Spleen (tissue), 11 donors: ENCODE data around the gene BCORL1. TPM values are rescaled to one million over a fixed set of nuclear protein-coding genes. Genes with fewer than 3 reads are reported as not detected.

Source experiments
- DNase-seq: peaks from one replicate; pipeline ENCODE4 v3.0.0-alpha.2; 2020
- H3K27ac ChIP-seq, 8 donors: fragments of 200-600 bp; sonication (generic) in 7 of 8; 1 replicate in 4 of 8; 2 replicates in 4 of 8; pipeline versions ENCODE4 v1.5.0 to v1.8.0; 2016 to 2021; ENCODE audit warnings: inconsistent platforms in 4 of 8, mild to moderate bottlenecking in 4 of 8, moderate library complexity in 1 of 8
- H3K27me3 ChIP-seq, 7 donors: fragments of 200-600 bp; sonication (generic) in 6 of 7; replicated peaks in 1 of 7; 1 replicate in 4 of 7; 2 replicates in 3 of 7; pipeline versions ENCODE4 v1.5.0 to v1.8.0; 2016 to 2021; ENCODE audit warnings: inconsistent platforms in 3 of 7, mild to moderate bottlenecking in 1 of 7
- H3K36me3 ChIP-seq, 6 donors: fragments of 200-600 bp; sonication (generic) in 5 of 6; 1 replicate in 4 of 6; 2 replicates in 2 of 6; pipeline versions ENCODE4 v1.5.0 to v1.8.0; 2016 to 2021; ENCODE audit warnings: inconsistent platforms in 2 of 6
- H3K4me1 ChIP-seq, 6 donors: fragments of 200-600 bp; sonication (generic) in 5 of 6; 1 replicate in 3 of 6; 2 replicates in 3 of 6; pipeline versions ENCODE4 v1.5.0 to v1.8.0; 2016 to 2021; ENCODE audit warnings: inconsistent platforms in 3 of 6
- H3K4me3 ChIP-seq, 8 donors: fragments of 200-600 bp; sonication (generic) in 7 of 8; 1 replicate in 4 of 8; 2 replicates in 4 of 8; pipeline versions ENCODE4 v1.5.0 to v1.8.0; 2016 to 2021; ENCODE audit warnings: inconsistent platforms in 4 of 8, mild to moderate bottlenecking in 4 of 8, moderate library complexity in 2 of 8
- H3K9me3 ChIP-seq, 8 donors: fragments of 200-600 bp; sonication (generic) in 7 of 8; 1 replicate in 4 of 8; 2 replicates in 4 of 8; pipeline versions ENCODE4 v1.5.0 to v1.8.0; 2016 to 2021; ENCODE audit warnings: inconsistent platforms in 4 of 8
- CTCF ChIP-seq, 11 experiments: fragments of 200-600 bp in 7 of 11; fragments of 450-650 bp in 4 of 11; sonication (generic) in 4 of 11; IDR thresholded peaks in 8 of 11; conservative IDR thresholded peaks in 3 of 11; 1 replicate in 7 of 11; 2 replicates in 4 of 11; pipeline versions ENCODE4 v1.4.0 to v1.8.0; 2016 to 2021; ENCODE audit warnings: antibody characterized with exemption in 11 of 11, inconsistent platforms in 4 of 11, mild to moderate bottlenecking in 1 of 11
- POLR2A ChIP-seq, 3 donors: fragments of 450-650 bp; IDR thresholded peaks; one replicate each; pipeline ENCODE4 v1.5.1; 2017; ENCODE audit warnings: antibody characterized with exemption in 3 of 3, mild to moderate bottlenecking in 1 of 3
- POLR2AphosphoS5 ChIP-seq, 3 donors: sonication (generic); formaldehyde crosslinking; IDR thresholded peaks; one replicate each; pipeline ENCODE4 v1.5.1; 2017; ENCODE audit warnings: antibody characterized with exemption in 3 of 3
- WGBS, 5 donors: extraction: QIAGEN DNeasy Blood & Tissue Kit in 3 of 5; methylation state at CpG; one replicate each; pipeline versions ENCODE4 v1.1.5 to v1.1.7; 2013 to 2018; 5-methylcytosine and 5-hydroxymethylcytosine counted together
- intact Hi-C: fragments of 100-400 bp; cut with DNase I; formaldehyde crosslinking; loops from one replicate; pipeline ENCODE4 v1.15.0; 2023; ENCODE audit warnings: low total_unique reads
- polyA plus RNA-seq, 3 donors: library from polyadenylated mRNA; stranded (reverse); fragments of 200-250 nt; gene quantifications; one replicate each; pipeline ENCODE4 v1.2.1, GENCODE V29; 2013
- total RNA-seq, 7 donors: library from RNA; depleted of rRNA in 3 of 7; stranded (reverse); fragments of >200 nt in 3 of 7; fragmentation: NEBNext Ultra II Directional in 4 of 7; extraction: Animal tissue kit (Norgen Biotek cat#: 25700) in 4 of 7; gene quantifications; one replicate each; pipeline versions ENCODE4 v1.1.0 to v1.2.1, GENCODE V29; 2016 to 2021
- donor health status: healthy with polysubstance abuse.
- donor health status: DM: no; HTN: no; CAD: no; lungs with moderate emphysema.
- donor health status: DM: no; HTN: no; CAD: no.
- donor health status: Bipolar disorder and iron deficiency.
- donor health status: healthy.
- donor health status: DM: no; HTN: no; CAD: no.
- donor health status: DM: yes; HTN: yes; CAD: no.

BCORL1 gene
- total and polyA plus RNA-seq, 10 donors: 0.85 to 18.1 (median 12.3) TPM

GRCh38 chrX:130071611-130072344, 89.3 kb downstream of the BCORL1 start:
- Histone ChIP-seq H3K36me3 (peaks cover 0 to 98% (median 56%) of the 10 kb centered on the region in 6 donors), H3K4me1 (no peaks in the 10 kb centered on the region), H3K27me3 (no peaks in the 10 kb centered on the region), H3K27ac (no peak overlapping the region), H3K9me3 (no peaks in the 10 kb centered on the region), H3K4me3 (no peak overlapping the region)
- intact Hi-C loops: no loop called here
- TF ChIP-seq POLR2AphosphoS5 (IDR thresholded peaks at IDR 0.05) (no peak), CTCF (IDR thresholded peaks at IDR 0.05 in 8 of 11, conservative IDR thresholded peaks at IDR 0.05 in 3 of 11) (no peak), POLR2A (IDR thresholded peaks at IDR 0.05) (no peak)
- no peak for DNase-seq
- WGBS, 5 donors: 70 to 87% (median 80%) methylated on average over 11 to 18 of the region's 18 CpGs

GRCh38 chrX:130072345-130072740, 89.9 kb downstream of the BCORL1 start:
- no peak overlapping the region for H3K4me3 ChIP-seq
- 53 to 64% (median 54%) methylated on average over 9 to 10 of the region's 10 CpGs for WGBS, 5 donors
- TF ChIP-seq CTCF (IDR thresholded peaks at IDR 0.05 in 8 of 11, conservative IDR thresholded peaks at IDR 0.05 in 3 of 11): no peak
- TF ChIP-seq POLR2AphosphoS5 (IDR thresholded peaks at IDR 0.05): peak in 1 of 3 donors; percentile 12
- no peak for DNase-seq
- no peak overlapping the region for H3K27ac ChIP-seq
- H3K4me1 ChIP-seq: no peaks in the 10 kb centered on the region
- H3K36me3 ChIP-seq: peaks cover 0 to 97% (median 50%) of the 10 kb centered on the region in 6 donors
- intact Hi-C loops: no loop called here
- H3K27me3 ChIP-seq: no peaks in the 10 kb centered on the region
- no peaks in the 10 kb centered on the region for H3K9me3 ChIP-seq

GRCh38 chrX:130075777-130076176, 93.3 kb downstream of the BCORL1 start:
- DNase-seq: no peak
- Histone ChIP-seq H3K27me3 (no peaks in the 10 kb centered on the region), H3K27ac (no peak overlapping the region), H3K9me3 (no peaks in the 10 kb centered on the region), H3K36me3 (peaks cover 0 to 78% (median 24%) of the 10 kb centered on the region in 6 donors), H3K4me3 (no peak overlapping the region), H3K4me1 (peaks cover 0 to 14% (median 2%) of the 10 kb centered on the region in 6 donors)
- TF ChIP-seq POLR2A (IDR thresholded peaks at IDR 0.05): no peak
- TF ChIP-seq POLR2AphosphoS5 (IDR thresholded peaks at IDR 0.05): no peak
- no peak for TF ChIP-seq CTCF (IDR thresholded peaks at IDR 0.05 in 8 of 11, conservative IDR thresholded peaks at IDR 0.05 in 3 of 11)
- intact Hi-C loops: loop anchor here (5.0 kb wide), 1 partner anchor 117 kb away; no protein-coding TSS in a partner anchor
- 75 to 96% (median 87%) methylated on average over 2 to 4 of the region's 4 CpGs for WGBS, 5 donors

GRCh38 chrX:130079824-130080406, 97.5 kb downstream of the BCORL1 start:
- TF ChIP-seq POLR2A (IDR thresholded peaks at IDR 0.05): no peak
- TF ChIP-seq CTCF (IDR thresholded peaks at IDR 0.05 in 8 of 11, conservative IDR thresholded peaks at IDR 0.05 in 3 of 11): peak; percentile 40 to 77 (median 68)
- no peak for TF ChIP-seq POLR2AphosphoS5 (IDR thresholded peaks at IDR 0.05)
- no peaks in the 10 kb centered on the region for H3K9me3 ChIP-seq
- H3K4me1 ChIP-seq: peaks cover 11 to 55% (median 42%) of the 10 kb centered on the region in 6 donors
- DNase-seq: no peak
- no peak overlapping the region for H3K4me3 ChIP-seq
- 47 to 62% (median 60%) methylated on average over 9 of the region's 9 CpGs for WGBS, 5 donors
- no peaks in the 10 kb centered on the region for H3K27me3 ChIP-seq
- intact Hi-C loops: loop anchor here (5.0 kb wide), 2 partner anchors 42 to 112 kb away; no protein-coding TSS in a partner anchor
- peak overlapping the region in 1 of 8 donors; percentile 90 for H3K27ac ChIP-seq
- H3K36me3 ChIP-seq: peaks cover 0 to 41% (median 0%) of the 10 kb centered on the region in 6 donors
